M059J (cell line): ENCODE measurements around the gene TACC2. TPM values are rescaled to one million over a fixed set of nuclear protein-coding genes. Genes with fewer than 3 reads are reported as not detected.
"Not testable (repeated sequence)": the region's sequence is repeated elsewhere in the genome, so short reads cannot be mapped to it uniquely, and the experiment has no call there.

Experiments used
- DNase-seq: peaks from one replicate; pipeline ENCODE4 v3.0.0-alpha.2; 2012; ENCODE audit warnings: low read depth
- total RNA-seq: library from RNA; depleted of rRNA; stranded (reverse); fragments of >200 nt; shearing (Covaris generic); gene quantifications from 2 replicates; pipeline ENCODE4 v1.2.3, GENCODE V29; 2014

Gene TACC2
- total RNA-seq, 1 experiment from 2014 or later: 7.8 TPM

- not testable (repeated sequence) for DNase-seq
Measured at GRCh38 chr10:122023257-122023656, 34.3 kb downstream of the TACC2 start.

GRCh38 chr10:122029499-122030199, 40.7 kb downstream of the TACC2 start:
- peak; percentile 33 for DNase-seq

GRCh38 chr10:122030200-122030552, 41.2 kb downstream of the TACC2 start:
- DNase-seq: no peak

- DNase-seq: no peak
Measured at GRCh38 chr10:122033224-122033926, 44.4 kb downstream of the TACC2 start.

- DNase-seq: peak; percentile 79
Measured at GRCh38 chr10:122034149-122034756, 45.3 kb downstream of the TACC2 start.

GRCh38 chr10:122040786-122041185, 51.8 kb downstream of the TACC2 start:
- no peak for DNase-seq

GRCh38 chr10:122042836-122043235, 53.9 kb downstream of the TACC2 start:
- no peak for DNase-seq

- DNase-seq: peak; percentile 56
Measured at GRCh38 chr10:122044045-122044661, 55.2 kb downstream of the TACC2 start.

- DNase-seq: no peak
Measured at GRCh38 chr10:122044713-122045112, 55.8 kb downstream of the TACC2 start.

GRCh38 chr10:122045212-122045611, 56.2 kb downstream of the TACC2 start:
- no peak for DNase-seq

GRCh38 chr10:122047560-122047959, 58.6 kb downstream of the TACC2 start:
- DNase-seq: no peak

- DNase-seq: no peak
Measured at GRCh38 chr10:122049076-122049475, 60.1 kb downstream of the TACC2 start.

- DNase-seq: no peak
Measured at GRCh38 chr10:122050311-122050710, 61.3 kb downstream of the TACC2 start.

- no peak for DNase-seq
Measured at GRCh38 chr10:122050811-122051210, 61.8 kb downstream of the TACC2 start.

- peak; percentile 92 for DNase-seq
Measured at GRCh38 chr10:122051609-122052385, 62.8 kb downstream of the TACC2 start.

- DNase-seq: peak; percentile 86
Measured at GRCh38 chr10:122052701-122053100, 63.7 kb downstream of the TACC2 start.

- DNase-seq: no peak
Measured at GRCh38 chr10:122053314-122053713, 64.4 kb downstream of the TACC2 start.

GRCh38 chr10:122054048-122055025, 65.4 kb downstream of the TACC2 start:
- DNase-seq: peak; percentile 32

GRCh38 chr10:122055252-122055651, 66.3 kb downstream of the TACC2 start:
- DNase-seq: no peak

- DNase-seq: peak; percentile 79
Measured at GRCh38 chr10:122056431-122057094, 67.6 kb downstream of the TACC2 start.
